Progenitor cell of endocrine pancreas (in vitro differentiated cells): ENCODE measurements around the gene SLC16A5. TPM values are rescaled to one million over a fixed set of nuclear protein-coding genes. Genes with fewer than 3 reads are reported as not detected.

Experiments
- DNase-seq: peaks from one replicate; pipeline ENCODE4 v3.0.0; 2021; ENCODE audit warnings: low spot score; ENCODE audit not compliant: unreplicated experiment
- H3K27ac Mint-ChIP-seq: 2 replicates; pipeline ENCODE4 v1.8.0; 2021; ENCODE audit warnings: mild to moderate bottlenecking, moderate library complexity, mixed read lengths
- H3K27me3 Mint-ChIP-seq: 2 replicates; pipeline ENCODE4 v1.8.0; 2021; ENCODE audit warnings: mixed read lengths
- H3K36me3 Mint-ChIP-seq: 2 replicates; pipeline ENCODE4 v1.8.0; 2022; ENCODE audit warnings: mixed read lengths; ENCODE audit not compliant: insufficient read depth
- H3K4me1 Mint-ChIP-seq: 2 replicates; pipeline ENCODE4 v1.8.0; 2021; ENCODE audit warnings: low read depth, mixed read lengths
- H3K4me3 Mint-ChIP-seq: 2 replicates; pipeline ENCODE4 v1.8.0; 2021; ENCODE audit warnings: low read depth, mild to moderate bottlenecking, moderate library complexity, mixed read lengths
- H3K9me3 Mint-ChIP-seq: 2 replicates; pipeline ENCODE4 v1.8.0; 2021; ENCODE audit warnings: low read depth, mixed read lengths
- total RNA-seq: library from RNA; stranded (reverse); gene quantifications from 2 replicates; pipeline ENCODE4 v1.2.1, GENCODE V29; 2021
- TF ChIP-seq, protein P1 (sequence below): fragments of 200-600 bp; sonication (generic); IDR thresholded peaks from one replicate; pipeline ENCODE4 v1.5.0; 2021; ENCODE audit warnings: antibody characterized with exemption, mild to moderate bottlenecking; ENCODE audit not compliant: unreplicated experiment

The SLC16A5 gene
- total RNA-seq, 1 donor from 2014 or later, result 16.9 TPM

GRCh38 chr17:75063201-75063600 is 24.6 kb upstream of the SLC16A5 start:
- Mint-ChIP-seq H3K4me3 (no peak overlapping the region), H3K27me3 (no peaks in the 10 kb centered on the region), H3K4me1 (no peaks in the 10 kb centered on the region), H3K36me3 (peaks cover 16% of the 10 kb centered on the region), H3K27ac (no peak overlapping the region), H3K9me3 (no peaks in the 10 kb centered on the region)
- TF ChIP-seq, protein P1, sequence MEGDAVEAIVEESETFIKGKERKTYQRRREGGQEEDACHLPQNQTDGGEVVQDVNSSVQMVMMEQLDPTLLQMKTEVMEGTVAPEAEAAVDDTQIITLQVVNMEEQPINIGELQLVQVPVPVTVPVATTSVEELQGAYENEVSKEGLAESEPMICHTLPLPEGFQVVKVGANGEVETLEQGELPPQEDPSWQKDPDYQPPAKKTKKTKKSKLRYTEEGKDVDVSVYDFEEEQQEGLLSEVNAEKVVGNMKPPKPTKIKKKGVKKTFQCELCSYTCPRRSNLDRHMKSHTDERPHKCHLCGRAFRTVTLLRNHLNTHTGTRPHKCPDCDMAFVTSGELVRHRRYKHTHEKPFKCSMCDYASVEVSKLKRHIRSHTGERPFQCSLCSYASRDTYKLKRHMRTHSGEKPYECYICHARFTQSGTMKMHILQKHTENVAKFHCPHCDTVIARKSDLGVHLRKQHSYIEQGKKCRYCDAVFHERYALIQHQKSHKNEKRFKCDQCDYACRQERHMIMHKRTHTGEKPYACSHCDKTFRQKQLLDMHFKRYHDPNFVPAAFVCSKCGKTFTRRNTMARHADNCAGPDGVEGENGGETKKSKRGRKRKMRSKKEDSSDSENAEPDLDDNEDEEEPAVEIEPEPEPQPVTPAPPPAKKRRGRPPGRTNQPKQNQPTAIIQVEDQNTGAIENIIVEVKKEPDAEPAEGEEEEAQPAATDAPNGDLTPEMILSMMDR, result no peak
- no peak for DNase-seq

DNA sequence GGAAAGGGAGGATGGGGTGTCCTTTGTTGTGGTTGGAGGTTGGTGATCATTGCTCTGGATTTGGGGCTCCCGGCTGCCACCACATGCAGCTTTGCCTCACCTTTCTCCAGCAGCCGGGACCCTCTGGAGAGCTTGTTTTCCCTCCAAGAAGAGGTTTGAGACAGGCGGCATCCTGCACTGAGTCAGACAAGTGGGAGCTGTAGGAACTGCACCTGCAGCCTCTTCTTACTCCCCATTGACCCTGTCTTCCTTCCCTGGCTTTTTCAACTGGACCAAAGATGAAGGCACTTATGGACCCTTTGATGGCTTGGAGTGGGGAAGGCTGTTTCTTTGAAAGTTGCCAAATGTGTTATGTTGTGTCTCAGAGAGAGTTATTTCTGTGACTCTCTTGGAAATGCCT is 24.1 kb upstream of the SLC16A5 start:
- peaks cover 16% of the 10 kb centered on the region for H3K36me3 Mint-ChIP-seq
- H3K4me3 Mint-ChIP-seq, result no peak overlapping the region

DNA sequence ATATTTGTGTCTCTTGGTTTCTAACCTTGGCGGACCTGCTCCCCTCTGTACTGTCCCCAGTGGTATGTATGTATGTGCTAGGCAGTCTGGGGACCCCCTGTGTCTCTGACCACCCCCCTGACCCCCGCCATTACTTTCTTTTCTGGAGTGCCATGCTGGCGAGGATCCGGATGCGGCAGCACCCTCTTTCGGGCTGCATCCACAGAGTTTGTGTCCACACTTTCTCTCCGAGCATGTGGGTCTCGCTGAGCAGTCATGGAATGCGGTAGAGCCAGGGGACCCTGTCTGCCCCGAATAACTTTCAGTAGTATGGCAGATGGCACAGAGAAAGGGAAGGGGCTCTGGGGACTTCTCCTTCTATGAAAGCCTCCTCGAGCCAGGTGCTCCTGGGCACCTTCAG is 23.7 kb upstream of the SLC16A5 start:
- H3K27me3 Mint-ChIP-seq, result no peaks in the 10 kb centered on the region
- no peak overlapping the region for H3K4me3 Mint-ChIP-seq
- peaks cover 16% of the 10 kb centered on the region for H3K36me3 Mint-ChIP-seq
- H3K27ac Mint-ChIP-seq, result no peak overlapping the region
- DNase-seq, result no peak
- TF ChIP-seq, protein P1, result no peak
- H3K4me1 Mint-ChIP-seq, result no peaks in the 10 kb centered on the region
- no peaks in the 10 kb centered on the region for H3K9me3 Mint-ChIP-seq

More for the DNA sequence above, 24.1 kb upstream of the SLC16A5 start:
- Mint-ChIP-seq H3K27ac (no peak overlapping the region), H3K27me3 (no peaks in the 10 kb centered on the region), H3K4me1 (no peaks in the 10 kb centered on the region), H3K9me3 (no peaks in the 10 kb centered on the region)
- DNase-seq, result no peak
- TF ChIP-seq, protein P1, result no peak

DNA sequence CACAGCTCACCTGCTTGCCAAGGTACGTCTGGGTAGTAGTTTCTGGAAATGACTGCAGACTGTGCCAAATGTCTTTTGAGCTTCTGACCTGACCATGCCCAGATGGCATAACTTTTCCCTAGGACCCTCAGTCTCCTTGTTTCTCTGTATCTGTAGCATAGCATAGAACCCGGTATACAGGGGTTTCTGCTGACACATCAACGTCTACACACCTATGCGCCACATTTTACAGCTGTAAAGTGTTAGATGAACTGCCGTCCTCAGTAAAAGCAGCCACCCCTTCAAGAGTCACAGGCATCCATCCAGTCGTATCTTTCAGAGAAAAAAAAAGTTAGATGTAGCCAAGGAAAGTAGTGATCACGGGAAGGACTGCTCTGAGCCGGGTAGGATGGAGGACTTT is 23.3 kb upstream of the SLC16A5 start:
- TF ChIP-seq, protein P1, result no peak
- Mint-ChIP-seq H3K27me3 (no peaks in the 10 kb centered on the region), H3K4me1 (no peaks in the 10 kb centered on the region), H3K27ac (no peak overlapping the region), H3K4me3 (no peak overlapping the region), H3K9me3 (no peaks in the 10 kb centered on the region), H3K36me3 (peaks cover 15% of the 10 kb centered on the region)
- DNase-seq, result no peak

GRCh38 chr17:75064867-75065561 is 22.7 kb upstream of the SLC16A5 start:
- Mint-ChIP-seq H3K27me3 (no peaks in the 10 kb centered on the region), H3K9me3 (no peaks in the 10 kb centered on the region), H3K4me1 (no peaks in the 10 kb centered on the region), H3K4me3 (no peak overlapping the region), H3K27ac (no peak overlapping the region), H3K36me3 (peaks cover 12% of the 10 kb centered on the region)
- TF ChIP-seq, protein P1, result no peak
- DNase-seq, result no peak
